Measurements from ENCODE around the gene ARRDC1.

DNA sequence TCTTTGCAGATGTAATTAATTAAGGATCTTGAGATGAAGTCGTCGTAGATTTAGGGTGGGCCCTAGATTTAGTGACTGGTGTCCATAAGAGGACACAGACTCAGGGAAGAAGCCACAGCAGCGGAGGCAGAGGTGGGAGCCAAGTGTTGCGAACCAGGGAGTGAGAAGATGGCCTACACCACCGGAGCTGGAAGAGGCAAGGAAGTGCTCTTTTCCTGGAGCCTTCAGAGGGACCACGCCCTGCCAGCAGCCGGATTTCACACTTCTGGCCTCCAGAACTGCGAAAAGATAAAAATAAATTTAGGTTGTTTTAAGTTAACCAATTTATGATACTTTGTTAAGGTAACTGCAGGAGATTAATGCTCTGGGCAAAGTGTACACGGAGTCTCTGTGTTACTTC lies 44.1 kb downstream of the ARRDC1 start:
- TF ChIP-seq POLR2AphosphoS5 (IDR thresholded peaks at IDR 0.05) (no peak), POLR2A (IDR thresholded peaks at IDR 0.05; ENCODE audit: low read depth) (no peak)
